ENCODE measurements around the gene MBD5. TPM values are rescaled to one million over a fixed set of nuclear protein-coding genes. Genes with fewer than 3 reads are reported as not detected.

MBD5 gene
- total and polyA plus RNA-seq, 8 donors: 3.2 to 173 (median 26.5) TPM

- H3K9me3 ChIP-seq: peaks cover 0 to 10% (median 4%) of the 10 kb centered on the region in 4 donors
- 80 to 85% (median 84%) methylated on average over 7 of the region's 7 CpGs for WGBS, 5 donors
- no peak for DNase-seq
- H3K36me3 ChIP-seq: no peaks in the 10 kb centered on the region
- H3K4me3 ChIP-seq: peak overlapping the region in 3 of 4 donors; percentile 40 to 43 (median 41)
- no peak overlapping the region for H3K27ac ChIP-seq
- TF ChIP-seq POLR2AphosphoS5 (IDR thresholded peaks at IDR 0.05) (no peak), CTCF (IDR thresholded peaks at IDR 0.05) (no peak), POLR2A (IDR thresholded peaks at IDR 0.05) (no peak), EP300 (IDR thresholded peaks at IDR 0.05) (no peak)
- peaks cover 0 to 11% (median 5%) of the 10 kb centered on the region in 4 donors for H3K4me1 ChIP-seq
- intact Hi-C loops (cut with DNase I; ENCODE audit: low total_unique reads): no loop called here
- no peaks in the 10 kb centered on the region for H3K27me3 ChIP-seq
These were observed 532.5 kb downstream of the MBD5 start for GRCh38 chr2:148553332-148553887.

- TF ChIP-seq POLR2A (IDR thresholded peaks at IDR 0.05): no peak
- no peak for TF ChIP-seq EP300 (IDR thresholded peaks at IDR 0.05)
- TF ChIP-seq POLR2AphosphoS5 (IDR thresholded peaks at IDR 0.05): no peak
- TF ChIP-seq CTCF (IDR thresholded peaks at IDR 0.05): no peak
- Histone ChIP-seq H3K4me1 (peaks cover 0 to 11% (median 5%) of the 10 kb centered on the region in 4 donors), H3K4me3 (no peak overlapping the region), H3K27ac (no peak overlapping the region), H3K36me3 (no peaks in the 10 kb centered on the region), H3K27me3 (no peaks in the 10 kb centered on the region), H3K9me3 (peaks cover 0 to 13% (median 4%) of the 10 kb centered on the region in 4 donors)
- WGBS, 5 donors: 64 to 71% (median 67%) methylated on average over 6 of the region's 6 CpGs
- no peak for DNase-seq
- intact Hi-C loops (cut with DNase I; ENCODE audit: low total_unique reads): no loop called here
These were observed 533.8 kb downstream of the MBD5 start for GRCh38 chr2:148554459-148555247.

DNA sequence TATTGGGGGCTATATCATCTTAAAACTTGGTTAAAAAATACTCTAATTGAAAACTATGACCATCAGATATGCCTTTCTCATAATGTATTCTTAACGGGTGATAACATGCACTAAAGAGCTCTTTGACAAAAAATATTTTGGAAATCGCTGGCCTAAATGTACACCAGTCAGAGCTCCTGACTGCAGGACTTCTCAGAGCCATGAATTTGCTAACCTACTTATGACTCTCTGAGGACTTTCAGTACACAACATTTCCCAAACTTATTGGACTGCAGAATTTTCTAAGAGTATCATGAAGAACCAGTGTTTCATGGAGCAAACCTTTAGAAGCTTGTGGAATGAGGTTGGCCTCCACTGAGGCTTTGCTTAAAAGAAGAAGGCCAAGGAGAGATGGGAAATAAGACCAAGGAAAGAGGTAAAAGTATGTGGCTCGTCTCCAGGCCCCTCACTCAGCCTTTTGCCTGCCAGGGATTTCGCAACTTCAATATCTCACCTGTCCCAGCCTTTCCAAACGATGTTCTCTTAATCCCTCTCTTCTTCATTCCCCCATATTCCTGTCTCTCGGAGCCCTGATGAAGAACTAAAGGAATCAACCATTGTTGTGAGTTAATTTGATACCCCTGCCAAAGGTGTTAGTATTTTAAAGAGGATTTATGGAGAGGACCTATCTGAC is 534.9 kb downstream of the MBD5 start:
- H3K36me3 ChIP-seq: no peaks in the 10 kb centered on the region
- peaks cover 0 to 11% (median 5%) of the 10 kb centered on the region in 4 donors for H3K4me1 ChIP-seq
- DNase-seq: no peak
- TF ChIP-seq EP300 (IDR thresholded peaks at IDR 0.05): no peak
- TF ChIP-seq POLR2A (IDR thresholded peaks at IDR 0.05): no peak
- no peak for TF ChIP-seq POLR2AphosphoS5 (IDR thresholded peaks at IDR 0.05)
- no peak for TF ChIP-seq CTCF (IDR thresholded peaks at IDR 0.05)
- H3K27me3 ChIP-seq: peaks cover 0 to 4% (median 0%) of the 10 kb centered on the region in 3 donors
- peaks cover 0 to 13% (median 4%) of the 10 kb centered on the region in 4 donors for H3K9me3 ChIP-seq
- intact Hi-C loops (cut with DNase I; ENCODE audit: low total_unique reads): no loop called here
- 83 to 89% (median 86%) methylated on average over 6 of the region's 6 CpGs for WGBS, 5 donors
- H3K27ac ChIP-seq: no peak overlapping the region
- H3K4me3 ChIP-seq: no peak overlapping the region

DNA sequence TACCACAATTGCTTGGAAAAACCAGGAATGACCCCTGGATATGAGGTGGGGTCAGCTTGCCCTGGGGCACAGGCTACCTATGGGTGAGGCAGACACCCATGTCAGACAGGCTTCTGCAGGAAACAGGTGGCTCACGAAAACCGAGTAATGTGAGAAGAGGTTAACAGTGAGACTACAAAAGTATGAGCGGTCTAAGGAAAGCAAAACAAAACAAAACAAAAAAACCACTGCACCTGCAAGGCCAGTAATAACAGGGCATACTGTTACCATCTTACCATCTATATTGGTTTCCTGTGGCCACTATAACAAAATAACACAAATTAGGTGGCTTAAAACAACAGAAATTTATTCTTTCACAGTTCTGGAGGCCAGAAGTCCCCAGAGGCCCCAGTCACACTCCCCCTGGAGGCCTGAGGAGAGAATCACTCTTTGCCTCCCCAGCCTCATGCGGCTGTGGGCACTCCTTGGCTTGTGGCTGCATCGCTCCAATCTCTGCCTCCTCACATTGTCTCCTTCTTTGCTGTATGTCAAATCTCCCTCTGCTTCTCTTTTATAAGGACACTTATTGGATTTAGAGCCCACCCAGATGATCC is 537.0 kb downstream of the MBD5 start:
- no peak for TF ChIP-seq POLR2AphosphoS5 (IDR thresholded peaks at IDR 0.05)
- no peak for TF ChIP-seq CTCF (IDR thresholded peaks at IDR 0.05)
- no peak for TF ChIP-seq POLR2A (IDR thresholded peaks at IDR 0.05)
- TF ChIP-seq EP300 (IDR thresholded peaks at IDR 0.05): no peak
- intact Hi-C loops (cut with DNase I; ENCODE audit: low total_unique reads): no loop called here
- 81 to 94% (median 90%) methylated on average over 5 of the region's 5 CpGs for WGBS, 5 donors
- peaks cover 0 to 13% (median 4%) of the 10 kb centered on the region in 4 donors for H3K9me3 ChIP-seq
- no peak overlapping the region for H3K4me3 ChIP-seq
- peaks cover 0 to 5% (median 0%) of the 10 kb centered on the region in 3 donors for H3K27me3 ChIP-seq
- no peak for DNase-seq
- H3K4me1 ChIP-seq: peaks cover 0 to 6% (median 3%) of the 10 kb centered on the region in 4 donors
- H3K27ac ChIP-seq: no peak overlapping the region
- no peaks in the 10 kb centered on the region for H3K36me3 ChIP-seq

All from stomach (tissue), 9 donors.